CD4-positive, alpha-beta T cell (primary cell): ENCODE data around the gene TFAP2D. TPM values are rescaled to one million over a fixed set of nuclear protein-coding genes. Genes with fewer than 3 reads are reported as not detected.

ENCODE experiments used
- ATAC-seq: fragments of 200-7000 bp; cut with Tn5 transposase; one replicate; pipeline ENCODE4 v1.10.0; 2022; ENCODE audit warnings: mild to moderate bottlenecking; ENCODE audit not compliant: poor library complexity
- CTCF ChIA-PET: fragments of 350-600 bp; sonication (Branson Sonifier 250); formaldehyde crosslinking; loops from one replicate; lab custom pipeline; 2021; ENCODE audit warnings: antibody characterized with exemption, inconsistent platforms; lab: Charles Lee
- POLR2A ChIA-PET: fragments of 350-600 bp; sonication (Branson Sonifier 250); formaldehyde crosslinking; loops from one replicate; lab custom pipeline; 2021; ENCODE audit warnings: antibody characterized with exemption, inconsistent platforms; lab: Charles Lee
- DNase-seq, 14 experiments: peaks; one replicate each; pipeline ENCODE4 v3.0.0-alpha.2; 2013 to 2020; ENCODE audit warnings: mixed read lengths in 2 of 14
- H3K27ac ChIP-seq, 2 donors: one replicate each; pipeline versions ENCODE4 v1.5.1 to v1.7.0; 2013; ENCODE audit warnings: low read length in 2 of 2, low read depth in 1 of 2, mild to moderate bottlenecking in 1 of 2
- H3K27me3 ChIP-seq, 2 experiments: 1 replicate in 1 of 2; 2 replicates in 1 of 2; pipeline versions ENCODE4 v1.6.1 to v1.7.0; 2013; ENCODE audit warnings: low read length in 2 of 2, control low read depth in 1 of 2, mild to moderate bottlenecking in 1 of 2, moderate library complexity in 1 of 2; ENCODE audit not compliant: insufficient read depth in 2 of 2, control insufficient read depth in 1 of 2
- H3K36me3 ChIP-seq: one replicate; pipeline ENCODE4 v1.6.1; 2013; ENCODE audit warnings: low read length, control low read depth; ENCODE audit not compliant: insufficient read depth
- H3K4me1 ChIP-seq: one replicate; pipeline ENCODE4 v1.6.1; 2013; ENCODE audit warnings: low read length, control low read depth; ENCODE audit not compliant: insufficient read depth
- H3K4me3 ChIP-seq: one replicate; pipeline ENCODE4 v1.5.1; 2013; ENCODE audit warnings: mild to moderate bottlenecking, low read length, moderate library complexity
- H3K9me3 ChIP-seq, 2 experiments: 1 replicate in 1 of 2; 2 replicates in 1 of 2; pipeline versions ENCODE4 v1.6.1 to v1.7.0; 2013; ENCODE audit warnings: low read length in 2 of 2, mild to moderate bottlenecking in 2 of 2, control low read depth in 1 of 2, moderate library complexity in 1 of 2; ENCODE audit not compliant: control insufficient read depth in 1 of 2, insufficient read depth in 1 of 2
- H3K27ac Mint-ChIP-seq: one replicate; pipeline ENCODE4 v1.8.0; 2020; ENCODE audit warnings: mixed read lengths
- H3K27me3 Mint-ChIP-seq: one replicate; pipeline ENCODE4 v1.8.0; 2021; ENCODE audit warnings: mixed read lengths
- H3K36me3 Mint-ChIP-seq: one replicate; pipeline ENCODE4 v1.8.0; 2021; ENCODE audit warnings: low read depth, mixed read lengths
- H3K4me1 Mint-ChIP-seq: one replicate; pipeline ENCODE4 v1.8.0; 2021; ENCODE audit warnings: low read depth, mixed read lengths
- H3K4me3 Mint-ChIP-seq: one replicate; pipeline ENCODE4 v1.8.0; 2020; ENCODE audit warnings: mild to moderate bottlenecking, mixed read lengths
- H3K9me3 Mint-ChIP-seq: one replicate; pipeline ENCODE4 v1.8.0; 2020; ENCODE audit warnings: mixed read lengths
- intact Hi-C, 2 experiments: fragments of 100-400 bp; cut with DNase I in 1 of 2; cut with micrococcal nuclease in 1 of 2; formaldehyde crosslinking; loops; one replicate each; pipeline versions ENCODE4 v1.15.1 to v1.9.0; 2023 to 2025; cut with DNase I, micrococcal nuclease
- total RNA-seq, 174 experiments: library from RNA in 2 of 174; stranded (reverse) in 2 of 174; gene quantifications; one replicate each; pipeline ENCODE4 v1.2.3 and lab custom pipeline; 2021 to 2026
- TF ChIP-seq, protein P1 (sequence below): fragments of 200-600 bp; IDR thresholded peaks from one replicate; pipeline ENCODE4 v1.8.0; 2022; ENCODE audit warnings: antibody characterized with exemption, mild to moderate bottlenecking

Gene TFAP2D
- total RNA-seq, 2 experiments from 2014 or later: not detected

DNA sequence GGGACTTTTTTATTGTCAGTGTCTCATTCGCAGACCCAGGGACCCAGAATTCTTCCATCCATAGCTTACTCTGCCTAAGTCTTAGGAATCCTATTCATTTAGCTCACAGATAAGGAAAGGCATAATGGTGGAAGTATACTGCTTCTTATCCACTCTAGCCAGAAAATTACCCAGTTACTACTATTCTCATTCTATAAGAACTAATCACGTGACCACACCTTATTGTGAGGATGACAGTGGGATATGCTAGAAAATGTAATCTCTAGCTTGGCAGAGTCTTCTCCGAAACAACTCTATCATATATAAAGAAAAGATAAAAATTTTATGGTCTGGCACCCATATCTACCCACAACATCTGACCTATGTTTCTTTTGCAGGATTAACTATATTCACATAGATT lies 21.2 kb downstream of the TFAP2D start:
- POLR2A ChIA-PET: no interaction called here
- H3K27me3 ChIP-seq: no peaks in the 10 kb centered on the region
- TF ChIP-seq, protein P1, sequence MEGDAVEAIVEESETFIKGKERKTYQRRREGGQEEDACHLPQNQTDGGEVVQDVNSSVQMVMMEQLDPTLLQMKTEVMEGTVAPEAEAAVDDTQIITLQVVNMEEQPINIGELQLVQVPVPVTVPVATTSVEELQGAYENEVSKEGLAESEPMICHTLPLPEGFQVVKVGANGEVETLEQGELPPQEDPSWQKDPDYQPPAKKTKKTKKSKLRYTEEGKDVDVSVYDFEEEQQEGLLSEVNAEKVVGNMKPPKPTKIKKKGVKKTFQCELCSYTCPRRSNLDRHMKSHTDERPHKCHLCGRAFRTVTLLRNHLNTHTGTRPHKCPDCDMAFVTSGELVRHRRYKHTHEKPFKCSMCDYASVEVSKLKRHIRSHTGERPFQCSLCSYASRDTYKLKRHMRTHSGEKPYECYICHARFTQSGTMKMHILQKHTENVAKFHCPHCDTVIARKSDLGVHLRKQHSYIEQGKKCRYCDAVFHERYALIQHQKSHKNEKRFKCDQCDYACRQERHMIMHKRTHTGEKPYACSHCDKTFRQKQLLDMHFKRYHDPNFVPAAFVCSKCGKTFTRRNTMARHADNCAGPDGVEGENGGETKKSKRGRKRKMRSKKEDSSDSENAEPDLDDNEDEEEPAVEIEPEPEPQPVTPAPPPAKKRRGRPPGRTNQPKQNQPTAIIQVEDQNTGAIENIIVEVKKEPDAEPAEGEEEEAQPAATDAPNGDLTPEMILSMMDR: no peak
- no peak overlapping the region for H3K4me3 ChIP-seq
- ATAC-seq (no peak), DNase-seq (no peak)
- intact Hi-C loops: no loop called here
- H3K9me3 ChIP-seq: peaks cover 0 to 3% of the 10 kb centered on the region in 2 experiments
- no peak overlapping the region for H3K27ac ChIP-seq
- Mint-ChIP-seq H3K4me1 (no peaks in the 10 kb centered on the region), H3K27me3 (no peaks in the 10 kb centered on the region), H3K9me3 (peaks cover 10% of the 10 kb centered on the region), H3K4me3 (no peak overlapping the region), H3K27ac (no peak overlapping the region), H3K36me3 (no peaks in the 10 kb centered on the region)
- H3K36me3 ChIP-seq: no peaks in the 10 kb centered on the region
- H3K4me1 ChIP-seq: no peaks in the 10 kb centered on the region
- CTCF ChIA-PET: no interaction called here

DNA sequence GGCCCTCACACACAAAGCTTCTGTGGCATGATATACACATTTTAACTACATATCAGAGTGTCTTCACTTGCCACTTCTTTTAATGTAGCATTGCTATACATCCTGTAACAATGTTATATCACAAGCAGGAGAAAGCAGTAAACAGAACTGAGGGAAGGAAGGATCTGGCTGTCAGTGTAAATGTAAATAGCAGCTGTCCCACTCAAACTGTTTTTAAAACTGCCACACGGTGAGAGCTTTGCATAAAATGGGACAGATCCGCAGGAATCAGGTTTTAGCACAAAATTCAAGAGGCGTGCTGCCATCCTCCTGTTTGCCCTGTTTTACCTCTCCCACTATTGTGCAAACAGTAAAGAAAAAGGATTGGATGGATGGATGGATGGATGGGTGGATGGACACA lies 28.8 kb downstream of the TFAP2D start:
- Mint-ChIP-seq H3K27me3 (no peaks in the 10 kb centered on the region), H3K27ac (no peak overlapping the region), H3K9me3 (peaks cover 8% of the 10 kb centered on the region), H3K36me3 (no peaks in the 10 kb centered on the region), H3K4me1 (no peaks in the 10 kb centered on the region), H3K4me3 (no peak overlapping the region)
- no peak for ATAC-seq
- ChIA-PET CTCF (no interaction called here), POLR2A (no interaction called here)
- no peaks in the 10 kb centered on the region for H3K36me3 ChIP-seq
- TF ChIP-seq, protein P1: no peak
- no peak overlapping the region for H3K4me3 ChIP-seq
- H3K9me3 ChIP-seq: peaks cover 0 to 3% of the 10 kb centered on the region in 2 experiments
- H3K4me1 ChIP-seq: no peaks in the 10 kb centered on the region
- H3K27me3 ChIP-seq: no peaks in the 10 kb centered on the region
- no peak overlapping the region for H3K27ac ChIP-seq
- DNase-seq: no peak
- intact Hi-C loops: no loop called here

DNA sequence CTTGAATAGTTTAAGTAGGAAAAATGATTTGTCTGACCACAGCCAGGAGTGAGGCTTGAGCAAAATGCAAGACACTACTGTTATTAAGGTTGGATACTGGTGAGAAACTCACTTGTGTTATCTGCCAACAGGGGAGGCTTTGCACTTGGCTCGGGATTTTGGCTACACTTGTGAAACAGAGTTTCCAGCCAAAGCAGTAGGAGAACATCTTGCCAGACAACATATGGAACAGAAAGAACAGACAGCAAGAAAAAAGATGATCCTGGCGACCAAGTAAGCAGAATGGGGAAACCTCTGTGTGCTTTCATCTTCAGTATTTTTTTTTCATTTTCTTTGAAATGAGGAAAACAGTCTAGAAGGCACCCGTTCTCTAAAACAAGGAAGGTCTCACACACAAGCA lies 31.6 kb downstream of the TFAP2D start:
- H3K27ac Mint-ChIP-seq: no peak overlapping the region
- no peaks in the 10 kb centered on the region for H3K4me1 Mint-ChIP-seq
- H3K27me3 Mint-ChIP-seq: no peaks in the 10 kb centered on the region
- Histone ChIP-seq H3K27ac (no peak overlapping the region), H3K4me1 (no peaks in the 10 kb centered on the region), H3K9me3 (peaks cover 0 to 3% of the 10 kb centered on the region in 2 experiments), H3K36me3 (no peaks in the 10 kb centered on the region), H3K4me3 (no peak overlapping the region), H3K27me3 (no peaks in the 10 kb centered on the region)
- H3K36me3 Mint-ChIP-seq: no peaks in the 10 kb centered on the region
- TF ChIP-seq, protein P1: no peak
- intact Hi-C loops: no loop called here
- CTCF ChIA-PET: no interaction called here
- no peaks in the 10 kb centered on the region for H3K9me3 Mint-ChIP-seq
- no peak for ATAC-seq
- no peak for DNase-seq
- no peak overlapping the region for H3K4me3 Mint-ChIP-seq
- POLR2A ChIA-PET: no interaction called here
